DND-41 (cell line): Measurements from ENCODE around the gene CYB5A.

Experiments
- EZH2 ChIP-seq: IDR thresholded peaks from 3 replicates; pipeline ENCODE4 v1.6.1; 2012; ENCODE audit warnings: borderline replicate concordance, low read depth, mild to moderate bottlenecking, moderate library complexity, low read length, inconsistent platforms; ENCODE audit not compliant: severe bottlenecking
- TF ChIP-seq, protein P1 (sequence below): IDR thresholded peaks from 2 replicates; pipeline ENCODE4 v1.5.1; 2012; ENCODE audit warnings: borderline replicate concordance, low read length, moderate library complexity, mild to moderate bottlenecking; ENCODE audit not compliant: poor library complexity, severe bottlenecking; ENCODE audit errors: extremely low read depth

DNA sequence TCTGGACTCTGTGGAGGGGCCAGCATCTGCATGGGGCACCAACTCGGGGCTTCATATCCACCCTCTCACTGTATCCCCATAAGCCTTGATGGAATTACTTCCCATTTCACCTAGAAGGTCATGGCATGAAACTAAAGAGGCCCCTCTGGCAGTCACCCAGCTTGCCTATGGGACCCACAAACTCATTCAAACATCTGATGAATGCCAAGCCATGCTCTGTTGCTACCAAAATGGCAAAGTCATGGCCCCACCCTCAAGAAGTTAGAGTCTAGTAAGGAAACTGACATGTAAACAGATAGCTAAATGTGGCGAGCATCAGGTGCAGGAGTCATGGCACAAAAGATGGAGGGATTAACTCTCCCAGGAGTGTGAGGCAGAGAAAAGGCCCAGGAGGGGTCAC lies 14.5 kb downstream of the CYB5A start:
- TF ChIP-seq, protein P1, sequence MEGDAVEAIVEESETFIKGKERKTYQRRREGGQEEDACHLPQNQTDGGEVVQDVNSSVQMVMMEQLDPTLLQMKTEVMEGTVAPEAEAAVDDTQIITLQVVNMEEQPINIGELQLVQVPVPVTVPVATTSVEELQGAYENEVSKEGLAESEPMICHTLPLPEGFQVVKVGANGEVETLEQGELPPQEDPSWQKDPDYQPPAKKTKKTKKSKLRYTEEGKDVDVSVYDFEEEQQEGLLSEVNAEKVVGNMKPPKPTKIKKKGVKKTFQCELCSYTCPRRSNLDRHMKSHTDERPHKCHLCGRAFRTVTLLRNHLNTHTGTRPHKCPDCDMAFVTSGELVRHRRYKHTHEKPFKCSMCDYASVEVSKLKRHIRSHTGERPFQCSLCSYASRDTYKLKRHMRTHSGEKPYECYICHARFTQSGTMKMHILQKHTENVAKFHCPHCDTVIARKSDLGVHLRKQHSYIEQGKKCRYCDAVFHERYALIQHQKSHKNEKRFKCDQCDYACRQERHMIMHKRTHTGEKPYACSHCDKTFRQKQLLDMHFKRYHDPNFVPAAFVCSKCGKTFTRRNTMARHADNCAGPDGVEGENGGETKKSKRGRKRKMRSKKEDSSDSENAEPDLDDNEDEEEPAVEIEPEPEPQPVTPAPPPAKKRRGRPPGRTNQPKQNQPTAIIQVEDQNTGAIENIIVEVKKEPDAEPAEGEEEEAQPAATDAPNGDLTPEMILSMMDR: no peak
- no peak for TF ChIP-seq EZH2
